Common myeloid progenitor, CD34-positive (primary cell): ENCODE measurements around the gene STARD9.

ENCODE experiments used
- CTCF ChIA-PET: fragments of 350-600 bp; sonication (Branson Sonifier 250); formaldehyde crosslinking; loops from one replicate; lab custom pipeline; 2021; ENCODE audit warnings: antibody characterized with exemption; lab: Charles Lee
- POLR2A ChIA-PET: fragments of 350-600 bp; sonication (Branson Sonifier 250); formaldehyde crosslinking; loops from one replicate; lab custom pipeline; 2021; ENCODE audit warnings: antibody characterized with exemption; lab: Charles Lee
- DNase-seq, 3 donors: peaks; one replicate each; pipeline versions ENCODE4 v3.0.0 to v3.0.0-alpha.2; 2013
- H3K27ac ChIP-seq, 2 experiments: 1 replicate in 1 of 2; 2 replicates in 1 of 2; pipeline ENCODE4 v1.7.0; 2013; ENCODE audit warnings: inconsistent platforms in 2 of 2, low read length in 2 of 2, mild to moderate bottlenecking in 2 of 2, low read depth in 1 of 2, moderate library complexity in 1 of 2; ENCODE audit not compliant: severe bottlenecking in 2 of 2, insufficient read depth in 1 of 2, poor library complexity in 1 of 2
- H3K27me3 ChIP-seq, 5 experiments: replicated peaks in 2 of 5; 1 replicate in 3 of 5; 2 replicates in 2 of 5; pipeline versions ENCODE4 v1.6.1 to v1.7.0; 2013; ENCODE audit warnings: low read length in 4 of 5, mild to moderate bottlenecking in 2 of 5, moderate library complexity in 2 of 5, inconsistent platforms in 1 of 5; ENCODE audit not compliant: insufficient read depth in 5 of 5, control insufficient read depth in 4 of 5
- H3K36me3 ChIP-seq, 4 experiments: 1 replicate in 2 of 4; 2 replicates in 2 of 4; pipeline versions ENCODE4 v1.6.1 to v1.7.0; 2013; ENCODE audit warnings: low read length in 3 of 4, control low read depth in 1 of 4, mild to moderate bottlenecking in 1 of 4; ENCODE audit not compliant: control insufficient read depth in 4 of 4, insufficient read depth in 4 of 4
- H3K4me1 ChIP-seq, 4 experiments: 1 replicate in 3 of 4; 2 replicates in 1 of 4; pipeline versions ENCODE4 v1.6.1 to v1.7.1; 2013; ENCODE audit warnings: low read length in 3 of 4, mild to moderate bottlenecking in 3 of 4, control low read depth in 1 of 4, inconsistent platforms in 1 of 4, moderate library complexity in 1 of 4; ENCODE audit not compliant: control insufficient read depth in 4 of 4, insufficient read depth in 4 of 4; ENCODE audit errors: control extremely low read depth in 1 of 4
- H3K4me3 ChIP-seq, 7 experiments: 1 replicate in 4 of 7; 2 replicates in 3 of 7; pipeline versions ENCODE4 v1.5.1 to v1.7.0; 2013; ENCODE audit warnings: mild to moderate bottlenecking in 7 of 7, low read length in 6 of 7, moderate library complexity in 6 of 7, inconsistent platforms in 2 of 7, low read depth in 2 of 7, control low read depth in 1 of 7; ENCODE audit not compliant: insufficient read depth in 4 of 7, control insufficient read depth in 1 of 7; ENCODE audit errors: extremely low read depth in 1 of 7
- H3K9me3 ChIP-seq, 5 experiments: 1 replicate in 4 of 5; 2 replicates in 1 of 5; pipeline versions ENCODE4 v1.6.1 to v1.7.1; 2013; ENCODE audit warnings: low read length in 4 of 5, mild to moderate bottlenecking in 2 of 5, inconsistent platforms in 1 of 5, low read depth in 1 of 5, moderate library complexity in 1 of 5; ENCODE audit not compliant: control insufficient read depth in 4 of 5, insufficient read depth in 2 of 5; ENCODE audit errors: control extremely low read depth in 1 of 5
- WGBS: methylation state at CpG from one replicate; pipeline ENCODE4 v1.1.5; 2013; ENCODE audit not compliant: insufficient coverage; 5-methylcytosine and 5-hydroxymethylcytosine counted together

The STARD9 gene

GRCh38 chr15:42621996-42622925 lies 46.9 kb downstream of the STARD9 start:
- no peak overlapping the region for H3K4me3 ChIP-seq
- no peak overlapping the region for H3K27ac ChIP-seq
- H3K36me3 ChIP-seq = peaks cover 0 to 5% (median 1%) of the 10 kb centered on the region in 4 experiments
- CTCF ChIA-PET = interaction anchor here (1.0 to 1.4 kb wide), 7 partner anchors 10 to 75 kb away, joined by 3 to 8 read pairs (median 3); partner anchors contain the start of genes HAUS2 and LRRC57
- peaks cover 0 to 24% (median 19%) of the 10 kb centered on the region in 4 experiments for H3K4me1 ChIP-seq
- POLR2A ChIA-PET = interaction anchor here (0.6 kb wide), 1 partner anchor 14 kb away, joined by 3 read pairs; no protein-coding TSS in a partner anchor
- no peaks in the 10 kb centered on the region for H3K27me3 ChIP-seq
- WGBS = 88% methylated on average over 3 of the region's 6 CpGs
- no peak for DNase-seq
- no peaks in the 10 kb centered on the region for H3K9me3 ChIP-seq

- no peak for DNase-seq
- Histone ChIP-seq H3K27me3 (no peaks in the 10 kb centered on the region), H3K27ac (no peak overlapping the region), H3K36me3 (peaks cover under 1 to 4% (median 2%) of the 10 kb centered on the region in 4 experiments), H3K9me3 (no peaks in the 10 kb centered on the region), H3K4me3 (no peak overlapping the region), H3K4me1 (peaks cover 0 to 24% (median 18%) of the 10 kb centered on the region in 4 experiments)
- ChIA-PET CTCF (interaction anchor here (1.0 to 2.3 kb wide), 3 partner anchors 12 to 50 kb away, joined by 3 to 8 read pairs (median 3); no protein-coding TSS in a partner anchor), POLR2A (interaction anchor here (0.6 to 1.2 kb wide), 2 partner anchors 16 to 160 kb away, joined by 3 to 4 read pairs; no protein-coding TSS in a partner anchor)
Observed at GRCh38 chr15:42623951-42624350, 48.5 kb downstream of the STARD9 start.

GRCh38 chr15:42627485-42627884 lies 52.1 kb downstream of the STARD9 start:
- H3K27me3 ChIP-seq = no peaks in the 10 kb centered on the region
- no peaks in the 10 kb centered on the region for H3K9me3 ChIP-seq
- H3K36me3 ChIP-seq = peaks cover 3 to 6% (median 4%) of the 10 kb centered on the region in 4 experiments
- CTCF ChIA-PET = no interaction called here
- peaks cover 0 to 4% (median under 1%) of the 10 kb centered on the region in 4 experiments for H3K4me1 ChIP-seq
- no peak overlapping the region for H3K27ac ChIP-seq
- no peak overlapping the region for H3K4me3 ChIP-seq
- POLR2A ChIA-PET = no interaction called here
- DNase-seq = no peak
- WGBS = no CpG with 5 or more reads among the region's 2 CpGs

- Histone ChIP-seq H3K4me1 (peaks cover 0 to 9% (median 4%) of the 10 kb centered on the region in 4 experiments), H3K27ac (no peak overlapping the region), H3K9me3 (no peaks in the 10 kb centered on the region), H3K4me3 (no peak overlapping the region), H3K27me3 (no peaks in the 10 kb centered on the region), H3K36me3 (peaks cover 3 to 6% (median 4%) of the 10 kb centered on the region in 4 experiments)
- WGBS = 100% methylated on average over 4 of the region's 4 CpGs
- ChIA-PET CTCF (interaction anchor here (1.5 kb wide), 1 partner anchor 20 kb away, joined by 3 read pairs; no protein-coding TSS in a partner anchor), POLR2A (interaction anchor here (0.6 kb wide), 1 partner anchor 9 kb away, joined by 6 read pairs; no protein-coding TSS in a partner anchor)
- no peak for DNase-seq
Observed at GRCh38 chr15:42628761-42629160, 53.4 kb downstream of the STARD9 start.

GRCh38 chr15:42632105-42632675 lies 56.8 kb downstream of the STARD9 start:
- no CpG with 5 or more reads among the region's 1 CpG for WGBS
- Histone ChIP-seq H3K27me3 (no peaks in the 10 kb centered on the region), H3K4me3 (no peak overlapping the region), H3K36me3 (peaks cover 6 to 26% (median 14%) of the 10 kb centered on the region in 4 experiments), H3K9me3 (no peaks in the 10 kb centered on the region), H3K27ac (peak overlapping the region in 1 of 2 experiments; percentile 5), H3K4me1 (peaks cover 0 to 9% (median 4%) of the 10 kb centered on the region in 4 experiments)
- POLR2A ChIA-PET = no interaction called here
- peak in 2 of 3 donors; percentile 46 to 72 for DNase-seq
- CTCF ChIA-PET = interaction anchor here (0.8 to 1.5 kb wide), 4 partner anchors 11 to 86 kb away, joined by 3 to 4 read pairs (median 3); no protein-coding TSS in a partner anchor

GRCh38 chr15:42640109-42640508 lies 64.7 kb downstream of the STARD9 start:
- CTCF ChIA-PET = interaction anchor here (0.6 to 1.0 kb wide), 2 partner anchors 11 to 104 kb away, joined by 3 read pairs; no protein-coding TSS in a partner anchor
- POLR2A ChIA-PET = no interaction called here
- Histone ChIP-seq H3K4me3 (no peak overlapping the region), H3K27ac (no peak overlapping the region), H3K4me1 (no peaks in the 10 kb centered on the region), H3K27me3 (no peaks in the 10 kb centered on the region), H3K9me3 (no peaks in the 10 kb centered on the region), H3K36me3 (peaks cover 16 to 48% (median 31%) of the 10 kb centered on the region in 4 experiments)
- DNase-seq = no peak
- WGBS = 100% methylated on average over 4 of the region's 4 CpGs
